HG02973 (cell line): ENCODE measurements around the gene FMNL2.
"Not testable (repeated sequence)": the region's sequence is repeated elsewhere in the genome, so short reads cannot be mapped to it uniquely, and the experiment has no call there.

ENCODE experiments used
- ATAC-seq: cut with Tn5 transposase; IDR thresholded peaks from one replicate; pipeline ENCODE4 v1.9.1; 2021; ENCODE audit warnings: moderate library complexity; ENCODE audit not compliant: unreplicated experiment

FMNL2 gene

GRCh38 chr2:152372438-152372984 is 37.5 kb downstream of the FMNL2 start:
- no peak for ATAC-seq

GRCh38 chr2:152375174-152375573 is 40.2 kb downstream of the FMNL2 start:
- no peak for ATAC-seq

- ATAC-seq: no peak
Measured at GRCh38 chr2:152376385-152376784, 41.4 kb downstream of the FMNL2 start.

- no peak for ATAC-seq
Measured at GRCh38 chr2:152376968-152377367, 42.0 kb downstream of the FMNL2 start.

GRCh38 chr2:152379089-152379488 is 44.1 kb downstream of the FMNL2 start:
- no peak for ATAC-seq

GRCh38 chr2:152380261-152381055 is 45.5 kb downstream of the FMNL2 start:
- no peak for ATAC-seq

GRCh38 chr2:152383702-152384101 is 48.7 kb downstream of the FMNL2 start:
- no peak for ATAC-seq

GRCh38 chr2:152384992-152385391 is 50.0 kb downstream of the FMNL2 start:
- ATAC-seq: no peak

GRCh38 chr2:152385650-152386049 is 50.7 kb downstream of the FMNL2 start:
- ATAC-seq: no peak

- ATAC-seq: peak; percentile 60
Measured at GRCh38 chr2:152386266-152386665, 51.3 kb downstream of the FMNL2 start.

- no peak for ATAC-seq
Measured at GRCh38 chr2:152387041-152387440, 52.1 kb downstream of the FMNL2 start.

GRCh38 chr2:152388269-152388668 is 53.3 kb downstream of the FMNL2 start:
- ATAC-seq: not testable (repeated sequence)

- ATAC-seq: no peak
Measured at GRCh38 chr2:152389483-152389882, 54.5 kb downstream of the FMNL2 start.

GRCh38 chr2:152390837-152391236 is 55.9 kb downstream of the FMNL2 start:
- ATAC-seq: no peak

GRCh38 chr2:152391318-152391717 is 56.3 kb downstream of the FMNL2 start:
- no peak for ATAC-seq

GRCh38 chr2:152393377-152393776 is 58.4 kb downstream of the FMNL2 start:
- ATAC-seq: no peak

GRCh38 chr2:152394326-152394725 is 59.4 kb downstream of the FMNL2 start:
- no peak for ATAC-seq

GRCh38 chr2:152395103-152395502 is 60.1 kb downstream of the FMNL2 start:
- no peak for ATAC-seq

GRCh38 chr2:152395572-152395971 is 60.6 kb downstream of the FMNL2 start:
- ATAC-seq: no peak

GRCh38 chr2:152396051-152396511 is 61.1 kb downstream of the FMNL2 start:
- no peak for ATAC-seq

GRCh38 chr2:152396763-152397162 is 61.8 kb downstream of the FMNL2 start:
- no peak for ATAC-seq

GRCh38 chr2:152399003-152399402 is 64.0 kb downstream of the FMNL2 start:
- ATAC-seq: no peak
